Endometrial microvascular endothelial cells (primary cell): ENCODE results near the gene CD9. TPM values are rescaled to one million over a fixed set of nuclear protein-coding genes. Genes with fewer than 3 reads are reported as not detected.
"Not testable (repeated sequence)": the region's sequence is repeated elsewhere in the genome, so short reads cannot be mapped to it uniquely, and the experiment has no call there.

Experiments used
- in situ Hi-C: cut with HindIII; loops from 2 replicates; pipeline ENCODE4 v1.10.0; 2017; ENCODE audit warnings: low sequenced_read_pairs, low pct_unique_long_range_greater_than_20kb; ENCODE audit errors: inconsistent ontology term
- total RNA-seq: library from RNA; depleted of rRNA; stranded (reverse); fragments of >200 nt; gene quantifications from one replicate; pipeline ENCODE4 v1.2.3, GENCODE V29; 2015; ENCODE audit errors: inconsistent ontology term

Gene CD9
- total RNA-seq, 1 donor from 2014 or later = 937 TPM

GRCh38 chr12:6178981-6179761, 21.0 kb upstream of the CD9 start:
- in situ Hi-C loops = no loop called here

- in situ Hi-C loops = no loop called here
Observed at GRCh38 chr12:6180268-6181051, 19.7 kb upstream of the CD9 start.

- in situ Hi-C loops = no loop called here
Observed at GRCh38 chr12:6181166-6181565, 19.0 kb upstream of the CD9 start.

- in situ Hi-C loops = no loop called here
Observed at GRCh38 chr12:6181583-6182278, 18.5 kb upstream of the CD9 start.

- in situ Hi-C loops = no loop called here
Observed at GRCh38 chr12:6182279-6182898, 17.8 kb upstream of the CD9 start.

GRCh38 chr12:6183689-6184428, 16.3 kb upstream of the CD9 start:
- in situ Hi-C loops = no loop called here

- in situ Hi-C loops = no loop called here
Observed at GRCh38 chr12:6185961-6186827, 14.0 kb upstream of the CD9 start.

GRCh38 chr12:6187948-6188793, 12.0 kb upstream of the CD9 start:
- in situ Hi-C loops = no loop called here

GRCh38 chr12:6189028-6189427, 11.2 kb upstream of the CD9 start:
- in situ Hi-C loops = no loop called here

- in situ Hi-C loops = not testable (repeated sequence)
Observed at GRCh38 chr12:6189952-6190598, 10.1 kb upstream of the CD9 start.

GRCh38 chr12:6190767-6191530, 9.3 kb upstream of the CD9 start:
- in situ Hi-C loops = not testable (repeated sequence)

- in situ Hi-C loops = no loop called here
Observed at GRCh38 chr12:6192604-6193380, 7.4 kb upstream of the CD9 start.

- in situ Hi-C loops = no loop called here
Observed at GRCh38 chr12:6193853-6194815, 6.1 kb upstream of the CD9 start.
